RPMI7951 (cell line): Measurements from ENCODE around the gene KDM8. TPM values are rescaled to one million over a fixed set of nuclear protein-coding genes. Genes with fewer than 3 reads are reported as not detected.
"Not testable (repeated sequence)": the region's sequence is repeated elsewhere in the genome, so short reads cannot be mapped to it uniquely, and the experiment has no call there.

Experiments
- DNase-seq: peaks from one replicate; pipeline ENCODE4 v3.0.0-alpha.2; 2012; ENCODE audit warnings: low read depth
- total RNA-seq: library from RNA; depleted of rRNA; stranded (reverse); fragments of >200 nt; shearing (Covaris generic); gene quantifications from 2 replicates; pipeline ENCODE4 v1.2.3, GENCODE V29; 2014

The KDM8 gene
- total RNA-seq, 1 experiment from 2014 or later, result 2.4 TPM

GRCh38 chr16:27242868-27243590, 39.7 kb downstream of the KDM8 start:
- peak; percentile 90 for DNase-seq

DNA sequence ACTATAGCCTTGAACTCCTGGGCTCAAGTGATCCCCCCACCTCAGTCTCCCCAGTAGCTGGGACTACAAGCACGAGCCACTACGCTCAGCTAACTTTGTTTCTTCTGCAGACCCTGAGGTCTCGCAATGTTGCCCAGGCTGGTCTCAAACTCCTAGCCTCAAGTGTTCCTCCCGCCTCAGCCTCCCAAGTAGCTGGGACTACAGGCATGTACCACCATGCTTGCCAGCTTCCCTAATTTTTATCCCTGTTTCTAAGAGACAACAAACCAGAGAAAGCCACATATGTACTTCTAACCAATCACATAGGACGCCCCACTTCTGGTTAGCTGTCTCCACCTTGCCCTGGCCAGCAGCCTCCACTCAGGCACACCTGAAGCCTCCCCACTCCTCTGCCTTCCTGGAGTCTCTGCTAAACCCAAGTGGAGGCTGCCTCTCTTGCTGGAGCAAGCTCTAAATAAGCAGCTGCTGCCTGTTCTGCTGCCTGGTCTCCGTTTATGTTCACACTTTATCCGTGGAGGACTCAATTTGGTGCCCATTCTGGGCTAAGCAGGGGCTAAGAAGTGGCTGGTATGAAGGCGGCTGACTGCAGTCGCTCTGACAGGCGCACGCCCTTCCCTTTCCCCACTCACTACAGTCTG, 40.5 kb downstream of the KDM8 start:
- DNase-seq, result no peak

DNA sequence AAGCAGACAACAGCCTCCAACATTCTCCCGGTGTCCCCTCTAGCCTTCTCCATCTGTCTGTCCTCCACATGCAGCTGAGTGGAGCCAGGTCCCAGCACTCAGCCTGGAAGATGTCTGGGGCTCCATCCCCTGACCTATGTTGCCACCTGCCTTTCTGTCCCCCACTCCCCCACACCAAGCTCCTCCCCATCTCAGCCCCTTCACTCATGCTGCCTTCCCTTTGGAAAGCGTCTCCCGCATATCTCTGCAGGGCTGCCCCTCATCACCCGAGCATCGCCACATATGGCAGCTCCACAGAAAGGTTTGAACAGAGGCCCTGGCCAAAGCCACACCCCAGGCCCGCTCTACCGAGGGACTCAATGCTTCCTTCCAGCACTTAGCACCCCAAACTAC, 41.0 kb downstream of the KDM8 start:
- DNase-seq, result no peak

- peak; percentile 15 for DNase-seq
Measured at GRCh38 chr16:27245276-27246172, 42.2 kb downstream of the KDM8 start.

DNA sequence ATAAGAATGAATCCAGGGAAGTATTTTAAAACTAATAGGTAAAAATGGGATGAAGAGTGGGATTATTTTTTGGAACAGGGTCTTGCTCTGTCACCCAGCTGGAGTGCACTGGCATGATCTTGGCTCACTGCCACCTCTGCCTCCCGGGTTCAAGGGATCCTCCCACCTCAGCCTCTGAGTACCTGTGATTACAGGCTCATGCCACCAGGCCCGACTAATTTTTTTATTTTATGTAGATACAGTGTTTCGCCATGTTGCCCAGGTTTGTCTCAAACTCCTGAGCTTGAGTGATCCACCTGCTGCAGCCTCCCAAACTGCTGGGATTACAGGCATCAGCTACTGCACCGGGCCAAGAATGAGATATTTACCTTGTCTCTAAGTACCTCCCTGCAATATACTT, 43.1 kb downstream of the KDM8 start:
- no peak for DNase-seq

DNA sequence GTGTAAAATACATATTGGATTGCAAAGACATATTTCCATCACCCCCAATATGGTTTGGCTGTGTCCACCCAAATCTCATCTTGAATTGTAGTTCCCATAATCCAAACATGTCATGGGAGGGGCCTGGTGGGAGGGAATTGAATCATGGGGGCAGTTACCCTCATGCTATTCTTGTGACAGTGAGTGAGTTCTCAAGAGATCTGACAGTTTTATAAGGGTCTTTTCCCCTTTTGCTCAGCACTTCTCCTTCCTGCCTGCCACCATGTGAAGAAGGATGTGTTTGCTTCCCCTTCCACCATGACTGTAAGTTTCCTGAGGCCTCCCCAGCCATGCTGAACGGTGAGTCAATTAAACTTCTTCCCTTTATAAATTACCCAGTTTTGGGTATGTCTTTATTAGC, 43.8 kb downstream of the KDM8 start:
- not testable (repeated sequence) for DNase-seq

DNA sequence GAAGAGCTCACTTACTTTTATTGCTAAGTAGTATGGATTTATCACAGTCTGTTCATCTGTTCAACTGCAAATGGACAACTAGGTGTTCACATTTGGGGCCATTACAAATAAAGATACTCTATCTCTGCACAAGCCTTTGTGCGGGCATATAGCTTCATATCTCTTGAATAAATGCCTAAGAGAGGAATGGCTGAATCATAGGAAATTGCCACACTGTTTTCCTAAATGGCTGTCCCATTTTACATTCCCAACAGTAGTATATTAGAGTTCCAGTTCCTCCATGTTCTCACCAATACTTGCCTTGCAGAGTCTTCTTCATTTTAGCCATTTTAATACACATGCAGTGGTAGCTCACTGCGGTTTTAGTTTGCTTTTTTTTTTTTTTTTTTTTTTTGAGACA, 44.7 kb downstream of the KDM8 start:
- no peak for DNase-seq

- not testable (repeated sequence) for DNase-seq
Measured at GRCh38 chr16:27248886-27249285, 45.6 kb downstream of the KDM8 start.

- DNase-seq, result no peak
Measured at GRCh38 chr16:27251541-27252205, 48.3 kb downstream of the KDM8 start.

- no peak for DNase-seq
Measured at GRCh38 chr16:27252206-27252585, 48.9 kb downstream of the KDM8 start.

- peak; percentile 91 for DNase-seq
Measured at GRCh38 chr16:27253526-27253930, 50.2 kb downstream of the KDM8 start.

GRCh38 chr16:27254262-27254811, 51.0 kb downstream of the KDM8 start:
- no peak for DNase-seq

DNA sequence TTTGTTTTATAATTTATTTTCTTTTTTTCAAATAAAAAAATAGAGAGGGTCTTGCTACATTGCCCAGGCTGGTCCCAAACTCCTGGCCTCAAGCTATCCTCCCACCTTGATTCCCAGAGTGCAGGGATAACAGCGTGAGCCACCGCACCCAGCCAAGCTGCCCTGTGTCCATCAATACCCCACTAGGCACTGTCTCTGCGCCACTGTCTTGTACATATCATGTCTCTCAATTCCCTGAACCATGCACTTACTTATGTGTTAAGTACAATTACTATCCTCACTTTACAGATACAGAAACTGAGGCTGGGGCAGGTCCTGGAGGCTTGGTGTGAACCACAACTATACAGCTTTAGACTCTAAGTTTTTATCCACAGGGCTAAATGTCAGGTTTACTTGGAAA, 53.5 kb downstream of the KDM8 start:
- no peak for DNase-seq

DNA sequence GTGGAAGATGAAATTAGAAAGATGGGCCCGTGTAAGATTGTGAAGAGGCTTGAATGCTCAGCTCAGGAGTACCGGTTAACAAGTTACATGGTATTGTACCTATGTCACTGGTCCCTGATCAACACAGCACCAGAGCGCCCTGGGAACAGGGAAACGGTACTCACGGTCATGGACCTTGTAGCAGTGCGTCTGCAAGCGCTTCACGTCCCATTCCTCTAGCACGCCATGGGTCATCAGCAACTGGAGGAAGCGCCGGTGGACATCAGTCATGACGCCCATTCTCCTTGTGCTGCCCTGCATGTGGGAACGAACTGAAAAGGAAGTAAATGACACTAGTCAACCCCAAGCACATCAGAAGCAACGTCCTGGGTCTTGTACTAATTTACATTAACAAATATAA, 53.9 kb downstream of the KDM8 start:
- no peak for DNase-seq

GRCh38 chr16:27258241-27258734, 55.0 kb downstream of the KDM8 start:
- DNase-seq, result peak; percentile 50

GRCh38 chr16:27259710-27260109, 56.4 kb downstream of the KDM8 start:
- no peak for DNase-seq

DNA sequence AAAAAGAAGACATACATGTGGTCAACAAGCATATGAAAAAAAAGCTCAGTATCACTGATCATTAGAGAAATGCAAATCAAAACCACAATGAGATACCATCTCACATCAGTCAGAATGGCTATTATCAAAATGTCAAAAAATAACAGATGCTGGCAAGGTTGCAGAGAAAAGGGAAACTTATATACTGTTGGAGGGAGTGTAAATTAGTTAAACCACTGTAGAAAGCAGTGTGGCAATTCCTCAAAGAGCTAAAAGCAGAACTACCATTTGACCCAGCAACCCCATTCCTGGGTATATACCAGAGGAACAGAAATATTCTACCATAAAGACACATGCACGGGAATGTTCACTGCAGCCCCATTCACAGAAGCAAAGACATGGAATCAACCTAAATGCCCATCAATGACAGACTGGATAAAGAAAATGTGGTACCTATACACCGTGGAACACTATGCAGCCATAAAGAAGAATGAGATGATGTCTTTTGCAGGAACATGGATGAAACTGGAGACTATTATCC, 59.6 kb downstream of the KDM8 start:
- DNase-seq, result not testable (repeated sequence)

- DNase-seq, result peak; percentile 52
Measured at GRCh38 chr16:27264151-27264550, 60.8 kb downstream of the KDM8 start.

DNA sequence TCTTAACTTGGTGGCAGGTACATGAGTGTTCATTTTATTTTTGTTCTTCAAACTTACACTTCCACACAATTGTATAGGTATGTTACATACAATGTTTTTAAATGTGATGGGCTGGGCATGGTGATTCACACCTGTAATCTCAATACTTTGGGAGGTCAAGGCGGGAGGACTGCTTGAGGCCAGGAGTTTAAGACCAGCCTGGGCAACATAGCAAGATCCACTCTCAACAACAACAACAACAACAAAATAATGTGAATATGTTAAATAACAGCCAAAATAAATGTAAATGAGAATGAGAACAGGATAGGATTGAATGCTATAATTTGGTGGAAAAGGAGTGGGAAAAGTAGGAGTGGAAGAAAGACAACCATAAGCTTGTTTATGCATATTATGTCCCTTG, 62.7 kb downstream of the KDM8 start:
- DNase-seq, result no peak

DNA sequence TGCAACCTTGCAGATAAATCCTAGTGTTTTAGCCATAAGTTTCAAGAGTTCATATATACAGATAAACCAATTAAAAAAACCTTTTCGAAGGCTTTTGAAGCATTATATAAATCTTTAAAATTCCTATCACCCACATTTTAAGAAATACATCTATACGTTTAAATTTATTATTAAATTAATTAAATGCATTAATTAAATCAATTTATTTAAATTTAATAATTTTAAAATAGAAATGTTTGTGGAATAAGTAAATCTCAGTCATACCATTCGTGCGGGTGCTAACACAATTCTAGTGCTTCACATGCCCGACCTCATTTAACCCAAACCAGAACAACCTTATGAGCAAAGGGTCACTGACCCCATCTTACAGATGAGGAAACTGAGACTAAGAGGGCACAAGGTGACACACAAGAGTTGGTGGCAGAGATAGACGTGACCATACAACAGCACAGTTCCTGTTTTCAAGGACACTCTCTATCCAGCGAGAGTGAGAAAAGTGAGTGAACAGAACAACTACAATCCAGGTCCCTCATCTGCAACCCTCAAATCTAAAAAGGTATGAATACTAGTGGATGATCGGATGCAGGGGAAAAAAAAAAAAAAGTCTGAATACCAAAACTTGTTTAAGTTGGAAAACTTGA, 63.8 kb downstream of the KDM8 start:
- no peak for DNase-seq
